ENCODE measurements around the gene TIMD4. TPM values are rescaled to one million over a fixed set of nuclear protein-coding genes. Genes with fewer than 3 reads are reported as not detected.

The TIMD4 gene
- total RNA-seq, 1 donor from 2014 or later: not detected

GRCh38 chr5:156913355-156913718, 49.7 kb downstream of the TIMD4 start:
- Histone ChIP-seq H3K36me3 (ENCODE audit: insufficient read depth, low read length) (no peaks in the 10 kb centered on the region), H3K79me2 (ENCODE audit: insufficient read depth, low read length) (no peaks in the 10 kb centered on the region), H4K20me1 (ENCODE audit: insufficient read depth, low read length) (no peaks in the 10 kb centered on the region), H3K9me3 (ENCODE audit: insufficient read depth, low read depth, low read length) (no peaks in the 10 kb centered on the region), H3K4me3 (ENCODE audit: insufficient read depth, low read depth, low read length) (no peak overlapping the region), H2AFZ (ENCODE audit: low read depth, low read length) (no peak overlapping the region), H3K4me1 (ENCODE audit: insufficient read depth, low read length) (no peaks in the 10 kb centered on the region), H3K27me3 (ENCODE audit: insufficient read depth, low read length) (no peaks in the 10 kb centered on the region), H3K27ac (ENCODE audit: low read depth, low read length) (no peak overlapping the region), H3K9ac (ENCODE audit: low read length) (no peak overlapping the region), H3K4me2 (ENCODE audit: low read length) (no peak overlapping the region)
- FAIRE-seq (no peak), DNase-seq (ENCODE audit: low read depth) (no peak)
- H3K4me3 Mint-ChIP-seq (ENCODE audit: unreplicated experiment): no peak overlapping the region
- peaks cover 12% of the 10 kb centered on the region for H3K27me3 Mint-ChIP-seq (ENCODE audit: low read depth, unreplicated experiment)
- no peaks in the 10 kb centered on the region for H3K9me3 Mint-ChIP-seq (ENCODE audit: unreplicated experiment)
- H3K4me1 Mint-ChIP-seq (ENCODE audit: low read depth, unreplicated experiment): peaks cover 4% of the 10 kb centered on the region
- H3K36me3 Mint-ChIP-seq (ENCODE audit: low read depth, unreplicated experiment): no peaks in the 10 kb centered on the region
- no peak overlapping the region for H3K27ac Mint-ChIP-seq (ENCODE audit: unreplicated experiment)
- no peak for TF ChIP-seq EZH2 (IDR thresholded peaks at IDR 0.05; ENCODE audit: insufficient read depth, low read length)
- TF ChIP-seq, protein P1, sequence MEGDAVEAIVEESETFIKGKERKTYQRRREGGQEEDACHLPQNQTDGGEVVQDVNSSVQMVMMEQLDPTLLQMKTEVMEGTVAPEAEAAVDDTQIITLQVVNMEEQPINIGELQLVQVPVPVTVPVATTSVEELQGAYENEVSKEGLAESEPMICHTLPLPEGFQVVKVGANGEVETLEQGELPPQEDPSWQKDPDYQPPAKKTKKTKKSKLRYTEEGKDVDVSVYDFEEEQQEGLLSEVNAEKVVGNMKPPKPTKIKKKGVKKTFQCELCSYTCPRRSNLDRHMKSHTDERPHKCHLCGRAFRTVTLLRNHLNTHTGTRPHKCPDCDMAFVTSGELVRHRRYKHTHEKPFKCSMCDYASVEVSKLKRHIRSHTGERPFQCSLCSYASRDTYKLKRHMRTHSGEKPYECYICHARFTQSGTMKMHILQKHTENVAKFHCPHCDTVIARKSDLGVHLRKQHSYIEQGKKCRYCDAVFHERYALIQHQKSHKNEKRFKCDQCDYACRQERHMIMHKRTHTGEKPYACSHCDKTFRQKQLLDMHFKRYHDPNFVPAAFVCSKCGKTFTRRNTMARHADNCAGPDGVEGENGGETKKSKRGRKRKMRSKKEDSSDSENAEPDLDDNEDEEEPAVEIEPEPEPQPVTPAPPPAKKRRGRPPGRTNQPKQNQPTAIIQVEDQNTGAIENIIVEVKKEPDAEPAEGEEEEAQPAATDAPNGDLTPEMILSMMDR (IDR thresholded peaks at IDR 0.05; ENCODE audit: insufficient read depth, low read depth, low read length): no peak

- no peaks in the 10 kb centered on the region for H3K9me3 ChIP-seq (ENCODE audit: insufficient read depth, low read depth, low read length)
- H3K4me3 ChIP-seq (ENCODE audit: insufficient read depth, low read depth, low read length): no peak overlapping the region
- Mint-ChIP-seq H3K4me1 (ENCODE audit: low read depth, unreplicated experiment) (peaks cover 4% of the 10 kb centered on the region), H3K27ac (ENCODE audit: unreplicated experiment) (no peak overlapping the region), H3K36me3 (ENCODE audit: low read depth, unreplicated experiment) (no peaks in the 10 kb centered on the region), H3K4me3 (ENCODE audit: unreplicated experiment) (no peak overlapping the region), H3K27me3 (ENCODE audit: low read depth, unreplicated experiment) (peaks cover 14% of the 10 kb centered on the region), H3K9me3 (ENCODE audit: unreplicated experiment) (no peaks in the 10 kb centered on the region)
- H3K4me1 ChIP-seq (ENCODE audit: insufficient read depth, low read length): no peaks in the 10 kb centered on the region
- no peaks in the 10 kb centered on the region for H3K36me3 ChIP-seq (ENCODE audit: insufficient read depth, low read length)
- DNase-seq (ENCODE audit: low read depth) (no peak), FAIRE-seq (no peak)
- no peak for TF ChIP-seq EZH2 (IDR thresholded peaks at IDR 0.05; ENCODE audit: insufficient read depth, low read length)
- TF ChIP-seq, protein P1 (IDR thresholded peaks at IDR 0.05; ENCODE audit: insufficient read depth, low read depth, low read length): no peak
- H4K20me1 ChIP-seq (ENCODE audit: insufficient read depth, low read length): no peaks in the 10 kb centered on the region
- H3K79me2 ChIP-seq (ENCODE audit: insufficient read depth, low read length): no peaks in the 10 kb centered on the region
- H3K27ac ChIP-seq (ENCODE audit: low read depth, low read length): no peak overlapping the region
- H3K4me2 ChIP-seq (ENCODE audit: low read length): no peak overlapping the region
- H3K27me3 ChIP-seq (ENCODE audit: insufficient read depth, low read length): no peaks in the 10 kb centered on the region
- no peak overlapping the region for H2AFZ ChIP-seq (ENCODE audit: low read depth, low read length)
- no peak overlapping the region for H3K9ac ChIP-seq (ENCODE audit: low read length)
Measured at GRCh38 chr5:156912869-156913268, 50.2 kb downstream of the TIMD4 start.

DNA sequence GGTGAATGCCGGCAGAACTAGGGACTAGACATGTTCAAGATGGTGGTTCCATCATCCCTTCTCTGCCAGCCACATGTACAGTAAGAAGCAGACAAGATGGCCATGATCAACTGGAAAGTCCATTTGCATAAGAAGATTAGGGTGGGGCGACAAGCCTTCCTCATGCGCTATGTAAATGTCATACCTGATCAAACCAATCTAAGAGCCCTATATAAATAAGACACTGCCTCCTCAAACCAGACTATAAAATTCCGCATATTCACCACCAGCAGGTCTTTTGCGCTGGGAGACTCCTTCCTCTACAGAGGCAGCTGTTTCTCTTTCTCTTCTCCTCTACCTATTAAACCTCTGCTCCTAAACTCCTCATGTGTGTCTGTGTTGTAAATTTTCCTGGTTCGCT, 53.8 kb downstream of the TIMD4 start:
- no peak for FAIRE-seq

More for the DNA sequence above, 53.8 kb downstream of the TIMD4 start:
- no peak overlapping the region for H3K4me2 ChIP-seq (ENCODE audit: low read length)
- H3K27ac ChIP-seq (ENCODE audit: low read depth, low read length): no peak overlapping the region
- H3K4me1 ChIP-seq (ENCODE audit: insufficient read depth, low read length): no peaks in the 10 kb centered on the region
- no peak overlapping the region for H3K4me3 Mint-ChIP-seq (ENCODE audit: unreplicated experiment)
- no peak overlapping the region for H2AFZ ChIP-seq (ENCODE audit: low read depth, low read length)
- H3K9me3 ChIP-seq (ENCODE audit: insufficient read depth, low read depth, low read length): no peaks in the 10 kb centered on the region
- H3K9ac ChIP-seq (ENCODE audit: low read length): no peak overlapping the region
- no peak overlapping the region for H3K27ac Mint-ChIP-seq (ENCODE audit: unreplicated experiment)
- no peak overlapping the region for H3K4me3 ChIP-seq (ENCODE audit: insufficient read depth, low read depth, low read length)
- H4K20me1 ChIP-seq (ENCODE audit: insufficient read depth, low read length): no peaks in the 10 kb centered on the region
- no peaks in the 10 kb centered on the region for H3K79me2 ChIP-seq (ENCODE audit: insufficient read depth, low read length)
- H3K27me3 Mint-ChIP-seq (ENCODE audit: low read depth, unreplicated experiment): peaks cover 11% of the 10 kb centered on the region
- peaks cover 4% of the 10 kb centered on the region for H3K4me1 Mint-ChIP-seq (ENCODE audit: low read depth, unreplicated experiment)
- no peak for TF ChIP-seq EZH2 (IDR thresholded peaks at IDR 0.05; ENCODE audit: insufficient read depth, low read length)
- TF ChIP-seq, protein P1 (IDR thresholded peaks at IDR 0.05; ENCODE audit: insufficient read depth, low read depth, low read length): no peak
- H3K36me3 ChIP-seq (ENCODE audit: insufficient read depth, low read length): no peaks in the 10 kb centered on the region
- no peaks in the 10 kb centered on the region for H3K36me3 Mint-ChIP-seq (ENCODE audit: low read depth, unreplicated experiment)
- no peak for DNase-seq (ENCODE audit: low read depth)
- peaks cover 3% of the 10 kb centered on the region for H3K9me3 Mint-ChIP-seq (ENCODE audit: unreplicated experiment)
- no peaks in the 10 kb centered on the region for H3K27me3 ChIP-seq (ENCODE audit: insufficient read depth, low read length)
